GM13977 (cell line): ENCODE data around the gene CHMP2A.

Experiments
- DNase-seq: peaks from one replicate; pipeline ENCODE4 v3.0.0; 2012; ENCODE audit warnings: low spot score
- CTCF ChIP-seq: IDR thresholded peaks from 2 replicates; pipeline ENCODE4 v1.5.1; 2012; ENCODE audit warnings: mild to moderate bottlenecking, control low read depth; ENCODE audit not compliant: insufficient read depth; ENCODE audit errors: extremely low read depth, missing control alignments
- in situ Hi-C: fragments of 300-500 bp; cut with MboI; formaldehyde crosslinking; loops from one replicate; pipeline ENCODE4 v1.12.0; 2022; ENCODE audit warnings: low sequenced_read_pairs, low pct_unique_long_range_greater_than_20kb, mixed read lengths, inconsistent platforms; ENCODE audit not compliant: unreplicated experiment

The CHMP2A gene

GRCh38 chr19:58531034-58531840, 23.7 kb downstream of the CHMP2A start:
- in situ Hi-C loops = no loop called here
- DNase-seq = no peak
- TF ChIP-seq CTCF = no peak

- no peak for TF ChIP-seq CTCF
- DNase-seq = no peak
Observed at GRCh38 chr19:58529405-58529804, 25.5 kb downstream of the CHMP2A start.

DNA sequence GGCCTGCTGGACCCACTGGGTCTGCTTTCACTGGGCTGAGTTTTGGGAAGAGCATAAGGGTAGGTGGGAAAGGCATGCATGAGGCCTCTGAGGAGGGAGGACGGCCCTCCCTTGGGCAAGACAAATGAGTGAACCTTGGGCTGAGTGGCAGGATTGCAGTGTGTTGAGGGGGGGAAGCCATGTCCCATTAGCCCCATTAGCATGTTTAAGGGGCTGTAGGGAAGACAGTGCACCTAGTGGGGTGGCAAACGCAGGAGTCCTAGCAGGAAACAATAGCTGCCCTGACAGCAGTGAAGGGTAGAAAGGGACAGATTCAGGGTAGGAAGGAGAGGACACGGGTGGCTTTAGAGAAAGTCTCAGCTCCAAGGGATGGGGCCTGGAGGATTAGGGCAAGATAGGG, 32.2 kb downstream of the CHMP2A start:
- TF ChIP-seq CTCF = no peak
- in situ Hi-C loops = no loop called here
- no peak for DNase-seq

More at GRCh38 chr19:58529405-58529804, 25.5 kb downstream of the CHMP2A start:
- in situ Hi-C loops = no loop called here

- in situ Hi-C loops = no loop called here
- TF ChIP-seq CTCF = no peak
- DNase-seq = no peak
Observed at GRCh38 chr19:58521651-58522050, 33.3 kb downstream of the CHMP2A start.

DNA sequence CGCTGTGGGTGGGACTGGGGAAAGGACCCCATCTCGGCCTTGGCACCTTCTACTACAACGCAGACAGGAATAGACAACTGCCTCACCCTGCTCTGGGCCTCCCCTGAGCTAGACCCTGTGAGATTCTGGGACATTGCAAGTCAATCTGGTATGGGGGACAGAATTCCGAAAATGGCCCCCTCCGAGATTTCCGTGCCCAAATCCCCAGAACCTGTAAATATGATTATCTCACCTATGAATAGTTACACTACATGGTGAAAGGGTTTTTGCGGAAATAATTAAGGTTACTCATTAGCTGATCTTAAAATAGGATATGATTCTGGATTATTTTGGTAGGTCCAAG, 34.7 kb downstream of the CHMP2A start:
- no peak for TF ChIP-seq CTCF
- in situ Hi-C loops = no loop called here
- no peak for DNase-seq

- peak; percentile 91 for DNase-seq
- in situ Hi-C loops = no loop called here
- peak; percentile 88 for TF ChIP-seq CTCF
Observed at GRCh38 chr19:58519355-58520256, 35.3 kb downstream of the CHMP2A start, which contains the start of gene ZBTB45. ZBTB45 (minus strand) TSS chr19:58519810; CDS start chr19:58517673, 2,137 bp downstream.
